Activated CD8-positive, alpha-beta memory T cell treated with anti-CD3 and anti-CD28 coated beads, Interleukin-2, amount 50 U/mL, for 24 hours (primary cell): Measurements from ENCODE around the gene KCNQ5.
"Not testable (repeated sequence)": the region's sequence is repeated elsewhere in the genome, so short reads cannot be mapped to it uniquely, and the experiment has no call there.

ENCODE experiments used
- DNase-seq: peaks from one replicate; pipeline ENCODE4 v3.0.0-alpha.2; 2020; ENCODE audit errors: extremely low read depth

KCNQ5 gene

GRCh38 chr6:73180076-73180738 is 558.3 kb downstream of the KCNQ5 start:
- no peak for DNase-seq

- no peak for DNase-seq
These were observed 559.1 kb downstream of the KCNQ5 start for GRCh38 chr6:73180763-73181619.

GRCh38 chr6:73182021-73182607 is 560.2 kb downstream of the KCNQ5 start:
- no peak for DNase-seq

- DNase-seq: not testable (repeated sequence)
These were observed 571.4 kb downstream of the KCNQ5 start for GRCh38 chr6:73193302-73193701.

GRCh38 chr6:73194744-73195143 is 572.9 kb downstream of the KCNQ5 start:
- DNase-seq: no peak

- DNase-seq: no peak
These were observed 578.4 kb downstream of the KCNQ5 start for GRCh38 chr6:73200247-73200646.

GRCh38 chr6:73200735-73201134 is 578.9 kb downstream of the KCNQ5 start:
- no peak for DNase-seq

GRCh38 chr6:73203098-73203497 is 581.2 kb downstream of the KCNQ5 start:
- DNase-seq: no peak

- no peak for DNase-seq
These were observed 582.4 kb downstream of the KCNQ5 start for GRCh38 chr6:73204252-73204651.

- DNase-seq: no peak
These were observed 585.5 kb downstream of the KCNQ5 start for GRCh38 chr6:73207221-73207837.

- DNase-seq: no peak
These were observed 587.3 kb downstream of the KCNQ5 start for GRCh38 chr6:73209117-73209516.

GRCh38 chr6:73216859-73217258 is 595.0 kb downstream of the KCNQ5 start:
- no peak for DNase-seq

- DNase-seq: no peak
These were observed 603.5 kb downstream of the KCNQ5 start, which contains the start of gene KHDC1L for GRCh38 chr6:73225396-73225795. Gene KHDC1L, minus strand, starts transcription at chr6:73225496. Its CDS starts 88 bp downstream, at chr6:73225408.

GRCh38 chr6:73227606-73228255 is 605.9 kb downstream of the KCNQ5 start:
- DNase-seq: no peak

- DNase-seq: no peak
These were observed 610.1 kb downstream of the KCNQ5 start for GRCh38 chr6:73231986-73232391.

GRCh38 chr6:73233048-73233447 is 611.2 kb downstream of the KCNQ5 start:
- DNase-seq: no peak

- DNase-seq: not testable (repeated sequence)
These were observed 612.1 kb downstream of the KCNQ5 start for GRCh38 chr6:73233971-73234370.

GRCh38 chr6:73234733-73235132 is 612.9 kb downstream of the KCNQ5 start:
- DNase-seq: no peak

- DNase-seq: no peak
These were observed 614.4 kb downstream of the KCNQ5 start for GRCh38 chr6:73236144-73236750.

GRCh38 chr6:73240730-73241129 is 618.9 kb downstream of the KCNQ5 start:
- DNase-seq: no peak

GRCh38 chr6:73242001-73242400 is 620.1 kb downstream of the KCNQ5 start:
- DNase-seq: no peak
